ENCODE measurements around the gene DNAH9. TPM values are rescaled to one million over a fixed set of nuclear protein-coding genes. Genes with fewer than 3 reads are reported as not detected.

DNAH9 gene
- total RNA-seq, 1 experiment from 2014 or later, result not detected

DNA sequence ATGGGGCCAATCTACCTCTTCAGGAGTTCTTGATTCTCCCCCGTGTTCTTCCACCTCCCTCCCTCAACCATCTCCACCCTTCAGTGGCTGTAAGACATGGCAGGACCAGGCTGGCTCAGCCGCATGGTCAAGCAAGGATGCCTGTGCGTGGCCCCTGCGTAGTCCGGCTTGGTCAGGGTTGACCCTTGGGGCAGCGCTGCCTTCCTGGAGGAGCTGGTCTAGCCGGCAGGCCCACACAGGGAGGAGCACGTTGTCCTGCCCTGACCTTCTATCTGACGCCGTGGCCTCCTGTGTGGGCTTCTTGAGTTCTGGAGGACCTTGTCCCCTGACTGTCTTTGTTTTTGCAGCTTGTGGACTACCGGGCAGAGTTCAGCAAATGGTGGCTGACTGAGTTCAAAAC, 169.8 kb downstream of the DNAH9 start:
- BruUV-seq (replicated peaks), result no TSS peak
- Mint-ChIP-seq H3K27me3 (ENCODE audit: insufficient read depth, unreplicated experiment) (no peaks in the 10 kb centered on the region), H3K27ac (ENCODE audit: unreplicated experiment) (no peak overlapping the region), H3K9me3 (ENCODE audit: unreplicated experiment) (no peaks in the 10 kb centered on the region), H3K4me3 (ENCODE audit: unreplicated experiment) (no peak overlapping the region), H3K4me1 (ENCODE audit: low read depth, unreplicated experiment) (no peaks in the 10 kb centered on the region), H3K36me3 (ENCODE audit: insufficient read depth, unreplicated experiment) (no peaks in the 10 kb centered on the region)
- no peaks in the 10 kb centered on the region for H3K36me3 ChIP-seq (ENCODE audit: control insufficient read depth, insufficient read depth, low read length)
- ChIA-PET CTCF (no interaction called here), POLR2A (no interaction called here)
- H3K4me3 ChIP-seq (ENCODE audit: low read depth, low read length), result no peak overlapping the region
- H3K9me3 ChIP-seq, result no peaks in the 10 kb centered on the region
- intact Hi-C loops (cut with micrococcal nuclease; ENCODE audit: unreplicated experiment), result no loop called here
- H3K4me1 ChIP-seq, result no peaks in the 10 kb centered on the region
- no peak for TF ChIP-seq CTCF (IDR thresholded peaks at IDR 0.05; ENCODE audit: insufficient read depth in 1 of 2, low read depth in 1 of 2, low read length in 1 of 2, severe bottlenecking in 1 of 2, unreplicated experiment in 1 of 2)
- H3K27me3 ChIP-seq (replicated peaks; ENCODE audit: control insufficient read depth, insufficient read depth, low read length), result no peaks in the 10 kb centered on the region
- DNase-seq, result no peak

DNA sequence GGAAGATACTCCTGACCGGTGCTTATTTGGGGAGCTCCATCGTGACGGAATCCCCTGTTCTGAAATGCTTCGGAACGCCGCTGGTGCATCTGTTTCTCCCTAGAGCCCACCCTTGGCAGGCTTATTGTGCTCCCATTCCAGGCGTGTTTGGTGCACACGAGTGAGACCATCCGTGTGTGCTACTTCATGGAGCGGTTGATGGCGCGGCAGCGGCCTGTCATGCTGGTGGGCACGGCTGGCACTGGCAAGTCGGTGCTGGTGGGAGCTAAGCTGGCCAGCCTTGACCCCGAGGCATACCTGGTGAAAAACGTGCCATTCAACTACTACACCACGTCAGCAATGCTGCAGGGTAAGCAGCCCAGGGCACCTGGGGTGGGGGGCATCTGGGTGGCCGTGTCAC, 170.7 kb downstream of the DNAH9 start:
- intact Hi-C loops (cut with micrococcal nuclease; ENCODE audit: unreplicated experiment), result no loop called here
- no peak overlapping the region for H3K4me3 ChIP-seq (ENCODE audit: low read depth, low read length)
- no peaks in the 10 kb centered on the region for H3K9me3 Mint-ChIP-seq (ENCODE audit: unreplicated experiment)
- H3K27ac Mint-ChIP-seq (ENCODE audit: unreplicated experiment), result no peak overlapping the region
- H3K4me1 Mint-ChIP-seq (ENCODE audit: low read depth, unreplicated experiment), result no peaks in the 10 kb centered on the region
- ChIA-PET POLR2A (no interaction called here), CTCF (no interaction called here)
- no peaks in the 10 kb centered on the region for H3K36me3 Mint-ChIP-seq (ENCODE audit: insufficient read depth, unreplicated experiment)
- no peak for TF ChIP-seq CTCF (IDR thresholded peaks at IDR 0.05; ENCODE audit: insufficient read depth in 1 of 2, low read depth in 1 of 2, low read length in 1 of 2, severe bottlenecking in 1 of 2, unreplicated experiment in 1 of 2)
- no peaks in the 10 kb centered on the region for H3K27me3 ChIP-seq (replicated peaks; ENCODE audit: control insufficient read depth, insufficient read depth, low read length)
- no peaks in the 10 kb centered on the region for H3K36me3 ChIP-seq (ENCODE audit: control insufficient read depth, insufficient read depth, low read length)
- no TSS peak for BruUV-seq (replicated peaks)
- no peak overlapping the region for H3K4me3 Mint-ChIP-seq (ENCODE audit: unreplicated experiment)
- H3K27me3 Mint-ChIP-seq (ENCODE audit: insufficient read depth, unreplicated experiment), result no peaks in the 10 kb centered on the region
- no peak for DNase-seq
- H3K9me3 ChIP-seq, result no peaks in the 10 kb centered on the region
- H3K4me1 ChIP-seq, result no peaks in the 10 kb centered on the region

- Mint-ChIP-seq H3K4me3 (ENCODE audit: unreplicated experiment) (no peak overlapping the region), H3K36me3 (ENCODE audit: insufficient read depth, unreplicated experiment) (no peaks in the 10 kb centered on the region), H3K27me3 (ENCODE audit: insufficient read depth, unreplicated experiment) (peaks cover 3% of the 10 kb centered on the region), H3K4me1 (ENCODE audit: low read depth, unreplicated experiment) (no peaks in the 10 kb centered on the region), H3K27ac (ENCODE audit: unreplicated experiment) (no peak overlapping the region), H3K9me3 (ENCODE audit: unreplicated experiment) (no peaks in the 10 kb centered on the region)
- no peak overlapping the region for H3K4me3 ChIP-seq (ENCODE audit: low read depth, low read length)
- no peaks in the 10 kb centered on the region for H3K27me3 ChIP-seq (replicated peaks; ENCODE audit: control insufficient read depth, insufficient read depth, low read length)
- no peaks in the 10 kb centered on the region for H3K36me3 ChIP-seq (ENCODE audit: control insufficient read depth, insufficient read depth, low read length)
- H3K9me3 ChIP-seq, result no peaks in the 10 kb centered on the region
- no peak for DNase-seq
- TF ChIP-seq CTCF (IDR thresholded peaks at IDR 0.05; ENCODE audit: insufficient read depth in 1 of 2, low read depth in 1 of 2, low read length in 1 of 2, severe bottlenecking in 1 of 2, unreplicated experiment in 1 of 2), result no peak
- ChIA-PET CTCF (no interaction called here), POLR2A (no interaction called here)
- BruUV-seq (replicated peaks), result no TSS peak
- intact Hi-C loops (cut with micrococcal nuclease; ENCODE audit: unreplicated experiment), result no loop called here
- no peaks in the 10 kb centered on the region for H3K4me1 ChIP-seq
Observed at GRCh38 chr17:11772031-11772430, 173.8 kb downstream of the DNAH9 start.
